ENCODE results near the gene NDUFAF8. TPM values are rescaled to one million over a fixed set of nuclear protein-coding genes. Genes with fewer than 3 reads are reported as not detected.

NDUFAF8 gene
- total and polyA plus RNA-seq, 10 of the 15 experiments (the other 5 are each of a cell fraction or from before 2014, with no cell fraction given) = 22.0 to 307 (median 106) TPM

- Histone ChIP-seq H2AFZ (ENCODE audit: control insufficient read depth, low read depth, low read length) (no peak overlapping the region), H3K36me3 (ENCODE audit: control insufficient read depth in 2 of 2, insufficient read depth in 2 of 2, low read length in 1 of 2) (peaks cover 0 to 12% of the 10 kb centered on the region in 2 experiments; a peak in 2 of 4 replicates), H3K4me1 (ENCODE audit: control insufficient read depth, insufficient read depth, low read length) (no peaks in the 10 kb centered on the region), H4K20me1 (ENCODE audit: control insufficient read depth, insufficient read depth) (no peaks in the 10 kb centered on the region), H3K27me3 (replicated peaks in 1 of 2; ENCODE audit: control insufficient read depth in 2 of 2, insufficient read depth in 2 of 2, low read length in 1 of 2) (no peaks in the 10 kb centered on the region), H3K4me2 (ENCODE audit: control insufficient read depth, insufficient read depth) (no peak overlapping the region), H3K4me3 (no peak overlapping the region), H3K9ac (ENCODE audit: control insufficient read depth, insufficient read depth, low read length) (no peak overlapping the region), H3K9me3 (replicated peaks; ENCODE audit: control insufficient read depth, insufficient read depth, low read length) (no peaks in the 10 kb centered on the region), H3K27ac (ENCODE audit: control insufficient read depth, insufficient read depth) (no peak overlapping the region), H3K79me2 (ENCODE audit: control insufficient read depth, insufficient read depth, low read length) (no peaks in the 10 kb centered on the region)
- no TSS peak for BruUV-seq (replicated peaks)
- TF ChIP-seq HDGF (IDR thresholded peaks at IDR 0.05) (no peak), BHLHE40 (IDR thresholded peaks at IDR 0.05; ENCODE audit: borderline replicate concordance in 1 of 2, low read depth in 2 of 2, low read length in 1 of 2) (no peak), GABPA (IDR thresholded peaks at IDR 0.05; ENCODE audit: low read depth) (no peak), NFIC (IDR thresholded peaks at IDR 0.05; ENCODE audit: low read depth, low read length) (no peak), POLR2AphosphoS2 (IDR thresholded peaks at IDR 0.05; ENCODE audit: low read depth, low read length) (no peak), PAX8 (IDR thresholded peaks at IDR 0.05) (no peak), USF2 (IDR thresholded peaks at IDR 0.05; ENCODE audit: borderline replicate concordance, low read depth, low read length) (no peak), PML (IDR thresholded peaks at IDR 0.05; ENCODE audit: low read length) (no peak), IRF4 (IDR thresholded peaks at IDR 0.05; ENCODE audit: low read depth, low read length) (no peak), RELA (IDR thresholded peaks at IDR 0.05; ENCODE audit: borderline replicate concordance, partially characterized antibody) (no peak), EP300 (IDR thresholded peaks at IDR 0.05; ENCODE audit: borderline replicate concordance in 1 of 2, control insufficient read depth in 1 of 2, low read depth in 2 of 2, low read length in 2 of 2) (no peak), SREBF2 (IDR thresholded peaks at IDR 0.05; ENCODE audit: low read length) (no peak), STAT3 (IDR thresholded peaks at IDR 0.05; ENCODE audit: low read depth, low read length) (no peak), E2F8 (IDR thresholded peaks at IDR 0.05; ENCODE audit: low read depth, partially characterized antibody) (no peak)
- DNase-seq (ENCODE audit: low read depth, low spot score) (no peak), ATAC-seq (no peak), FAIRE-seq (no peak)
- RAD21 ChIA-PET (ENCODE audit: unreplicated experiment) = no interaction called here
- in situ Hi-C loops (cut with MboI) = no loop called here
- intact Hi-C loops (cut with micrococcal nuclease; ENCODE audit: unreplicated experiment) = no loop called here
- CTCF ChIA-PET = no interaction called here
- SMC1A ChIA-PET (ENCODE audit: uncharacterized antibody, unreplicated experiment) = no interaction called here
- 92% methylated on average over 12 of the region's 16 CpGs for WGBS (ENCODE audit: insufficient coverage, insufficient replicate concordance, low lambda C conversion rate, missing lambda C conversion rate)
- POLR2A ChIA-PET = no interaction called here
These were observed 30.0 kb upstream of the NDUFAF8 start for GRCh38 chr17:81209141-81209540.

Data from GM12878 (cell line).